OCI-LY7 (cell line): ENCODE data around the gene MARCHF9. TPM values are rescaled to one million over a fixed set of nuclear protein-coding genes. Genes with fewer than 3 reads are reported as not detected.

Experiments
- BruUV-seq: library from RNA; stranded (reverse); fragments of 400-500 nt; replicated peaks from 2 replicates; lab custom pipeline; 2021; lab: Mats Ljungman, UMichigan
- CTCF ChIA-PET: fragments of 300-600 bp; sonication (Branson Sonifier 250); formaldehyde crosslinking; loops from one replicate; lab custom pipeline; 2022; ENCODE audit warnings: antibody characterized with exemption; ENCODE audit not compliant: unreplicated experiment; lab: Charles Lee
- POLR2A ChIA-PET: fragments of 300-600 bp; sonication (Branson Sonifier 250); formaldehyde crosslinking; loops from one replicate; lab custom pipeline; 2022; ENCODE audit warnings: antibody characterized with exemption; lab: Charles Lee
- DNase-seq: peaks from one replicate; pipeline ENCODE4 v3.0.0-alpha.2; 2015; ENCODE audit warnings: low spot score
- H2AFZ ChIP-seq: fragments of 200-600 bp; sonication (generic), shearing (Covaris generic); 2 replicates; pipeline ENCODE4 v1.6.1; 2014; ENCODE audit warnings: mild to moderate bottlenecking, antibody characterized with exemption, low read length, moderate library complexity
- H3K27ac ChIP-seq: fragments of 200-600 bp; sonication (generic); 2 replicates; pipeline ENCODE4 v1.5.1; 2014; ENCODE audit warnings: mixed run types, low read depth, mild to moderate bottlenecking, moderate library complexity, low read length, inconsistent platforms; ENCODE audit not compliant: poor library complexity, severe bottlenecking
- H3K36me3 ChIP-seq: fragments of 200-600 bp; sonication (generic); 2 replicates; pipeline ENCODE4 v1.6.1; 2014; ENCODE audit warnings: mild to moderate bottlenecking, antibody characterized with exemption, low read length, moderate library complexity, mixed read lengths; ENCODE audit not compliant: insufficient read depth
- H3K4me1 ChIP-seq: fragments of 200-600 bp; sonication (generic); 2 replicates; pipeline ENCODE4 v1.5.1; 2014; ENCODE audit warnings: mild to moderate bottlenecking, low read length; ENCODE audit not compliant: insufficient read depth, poor library complexity, severe bottlenecking
- H3K4me2 ChIP-seq: fragments of 200-600 bp; sonication (generic); 2 replicates; pipeline ENCODE4 v1.6.1; 2014; ENCODE audit warnings: mild to moderate bottlenecking, low read length
- H3K4me3 ChIP-seq: fragments of 200-600 bp; sonication (generic); 2 replicates; pipeline ENCODE4 v1.5.1; 2014; ENCODE audit warnings: mild to moderate bottlenecking, low read depth, low read length; ENCODE audit not compliant: poor library complexity, severe bottlenecking
- H3K79me2 ChIP-seq: fragments of 200-600 bp; sonication (generic); 2 replicates; pipeline ENCODE4 v1.6.1; 2016; ENCODE audit warnings: low read depth, mild to moderate bottlenecking, low read length, moderate library complexity, mixed read lengths; ENCODE audit not compliant: insufficient read depth
- H3K9me2 ChIP-seq: fragments of 200-600 bp; sonication (generic); 2 replicates; pipeline ENCODE4 v1.6.1; 2016; ENCODE audit warnings: mild to moderate bottlenecking, low read length, mixed read lengths; ENCODE audit not compliant: insufficient read depth
- H3K9me3 ChIP-seq: fragments of 200-600 bp; sonication (generic); 2 replicates; pipeline ENCODE4 v1.6.1; 2014; ENCODE audit warnings: mild to moderate bottlenecking, mixed run types, low read length, mixed read lengths
- H4K20me1 ChIP-seq: fragments of 200-600 bp; sonication (generic); 2 replicates; pipeline ENCODE4 v1.6.1; 2014; ENCODE audit warnings: mild to moderate bottlenecking, antibody characterized with exemption, low read length, moderate library complexity, mixed read lengths; ENCODE audit not compliant: insufficient read depth
- CTCF ChIP-seq: fragments of 200-600 bp; sonication (generic); conservative IDR thresholded peaks from 2 replicates; pipeline ENCODE4 v1.5.1; 2014; ENCODE audit warnings: mild to moderate bottlenecking, antibody characterized with exemption, low read length, moderate library complexity, mixed read lengths
- EZH2phosphoT487 ChIP-seq: fragments of 200-600 bp; sonication (generic); IDR thresholded peaks from 2 replicates; pipeline ENCODE4 v1.6.1; 2018; ENCODE audit warnings: low read depth, borderline replicate concordance, mild to moderate bottlenecking, mixed run types, antibody characterized with exemption, low read length, moderate library complexity, mixed read lengths
- intact Hi-C: fragments of 100-400 bp; cut with micrococcal nuclease; formaldehyde crosslinking; loops from one replicate; pipeline ENCODE4 v1.10.0; 2022; ENCODE audit not compliant: unreplicated experiment
- total RNA-seq, 2 experiments: library from RNA; depleted of rRNA in 1 of 2; stranded (reverse); fragments of >200 nt in 1 of 2; shearing (Covaris generic) in 1 of 2; gene quantifications; 2 replicates each; pipeline ENCODE4 v1.2.3, GENCODE V29; 2014 to 2022

MARCHF9 gene
- total RNA-seq, 2 experiments from 2014 or later, result 29.3 to 46.2 TPM

GRCh38 chr12:57715786-57716185, 39.1 kb upstream of the MARCHF9 start:
- POLR2A ChIA-PET, result interaction anchor here (0.7 kb wide), 1 partner anchor 37 kb away, joined by 3 read pairs; no protein-coding TSS in a partner anchor
- no TSS peak for BruUV-seq
- intact Hi-C loops, result no loop called here

DNA sequence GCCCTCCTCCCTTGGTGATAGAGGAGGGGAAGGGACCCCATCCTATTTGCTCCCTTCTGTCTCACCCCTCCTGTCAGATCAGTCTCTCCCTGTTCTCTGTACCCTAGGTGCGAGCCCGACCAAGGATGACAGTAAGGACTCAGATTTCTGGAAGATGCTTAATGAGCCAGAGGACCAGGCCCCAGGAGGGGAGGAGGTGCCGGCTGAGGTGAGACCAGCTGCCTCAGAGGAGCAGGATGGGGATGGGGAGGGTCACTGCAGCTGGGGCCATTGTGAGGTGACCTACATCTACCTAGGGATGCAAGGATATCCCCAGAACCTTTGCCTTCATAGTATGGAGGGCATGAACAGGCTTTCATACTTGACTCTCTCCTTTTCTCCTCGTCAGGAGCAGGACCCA, 38.6 kb upstream of the MARCHF9 start:
- ChIA-PET POLR2A (interaction anchor here (0.7 kb wide), 1 partner anchor 37 kb away, joined by 3 read pairs; no protein-coding TSS in a partner anchor), CTCF (no interaction called here)
- no TSS peak for BruUV-seq
- no peak overlapping the region for H2AFZ ChIP-seq
- no peaks in the 10 kb centered on the region for H4K20me1 ChIP-seq
- no peak overlapping the region for H3K4me3 ChIP-seq
- intact Hi-C loops, result no loop called here
- peak overlapping the region; percentile 71 for H3K27ac ChIP-seq
- TF ChIP-seq CTCF, result no peak
- TF ChIP-seq EZH2phosphoT487, result no peak
- no peaks in the 10 kb centered on the region for H3K9me2 ChIP-seq
- peaks cover 76% of the 10 kb centered on the region for H3K36me3 ChIP-seq
- 0 out of 2 replicates have a peak overlapping the region, but pooled peaks have one; percentile 22 for H3K4me2 ChIP-seq
- H3K4me1 ChIP-seq, result peaks cover 22% of the 10 kb centered on the region
- H3K79me2 ChIP-seq, result no peaks in the 10 kb centered on the region
- DNase-seq, result no peak
- H3K9me3 ChIP-seq, result no peaks in the 10 kb centered on the region

More at GRCh38 chr12:57715786-57716185, 39.1 kb upstream of the MARCHF9 start:
- no peaks in the 10 kb centered on the region for H3K9me3 ChIP-seq
- no peak overlapping the region for H3K4me3 ChIP-seq
- CTCF ChIA-PET, result no interaction called here
- peaks cover 72% of the 10 kb centered on the region for H3K36me3 ChIP-seq
- TF ChIP-seq EZH2phosphoT487 (no peak), CTCF (no peak)
- no peaks in the 10 kb centered on the region for H3K79me2 ChIP-seq
- no peaks in the 10 kb centered on the region for H3K9me2 ChIP-seq
- no peak overlapping the region for H2AFZ ChIP-seq
- peaks cover 22% of the 10 kb centered on the region for H3K4me1 ChIP-seq
- H3K27ac ChIP-seq, result peak overlapping the region; percentile 71
- peak overlapping the region; percentile 22; the same call in 1 of the 2 replicates for H3K4me2 ChIP-seq
- DNase-seq, result no peak
- H4K20me1 ChIP-seq, result no peaks in the 10 kb centered on the region

- H3K4me1 ChIP-seq, result peaks cover 22% of the 10 kb centered on the region
- no peak for DNase-seq
- CTCF ChIA-PET, result no interaction called here
- H3K9me3 ChIP-seq, result no peaks in the 10 kb centered on the region
- H2AFZ ChIP-seq, result no peak overlapping the region
- no peak overlapping the region for H3K27ac ChIP-seq
- H3K4me2 ChIP-seq, result no peak overlapping the region
- POLR2A ChIA-PET, result interaction anchor here (0.6 kb wide), 1 partner anchor 30 kb away, joined by 3 read pairs; no protein-coding TSS in a partner anchor
- H3K79me2 ChIP-seq, result no peaks in the 10 kb centered on the region
- H3K36me3 ChIP-seq, result peaks cover 71% of the 10 kb centered on the region
- H3K4me3 ChIP-seq, result no peak overlapping the region
- no TSS peak for BruUV-seq
- intact Hi-C loops, result no loop called here
- H4K20me1 ChIP-seq, result no peaks in the 10 kb centered on the region
- H3K9me2 ChIP-seq, result no peaks in the 10 kb centered on the region
- TF ChIP-seq EZH2phosphoT487 (no peak), CTCF (no peak)
Observed at GRCh38 chr12:57717131-57717530, 37.8 kb upstream of the MARCHF9 start.
